NCI-H2081 (cell line): ENCODE data around the gene STAM2.
"Not testable (repeated sequence)": the region's sequence is repeated elsewhere in the genome, so short reads cannot be mapped to it uniquely, and the experiment has no call there.

Source experiments
- DNase-seq, 2 experiments: peaks; one replicate each; lab custom pipeline; 2025; lab: John Stamatoyannopoulos, UW

The STAM2 gene

GRCh38 chr2:152175368-152176112, at the start of gene STAM2:
Gene STAM2 (minus strand): TSS chr2:152175763. CDS start chr2:152175642, 121 bp downstream.
- DNase-seq = peak; percentile 86 to 88

DNA sequence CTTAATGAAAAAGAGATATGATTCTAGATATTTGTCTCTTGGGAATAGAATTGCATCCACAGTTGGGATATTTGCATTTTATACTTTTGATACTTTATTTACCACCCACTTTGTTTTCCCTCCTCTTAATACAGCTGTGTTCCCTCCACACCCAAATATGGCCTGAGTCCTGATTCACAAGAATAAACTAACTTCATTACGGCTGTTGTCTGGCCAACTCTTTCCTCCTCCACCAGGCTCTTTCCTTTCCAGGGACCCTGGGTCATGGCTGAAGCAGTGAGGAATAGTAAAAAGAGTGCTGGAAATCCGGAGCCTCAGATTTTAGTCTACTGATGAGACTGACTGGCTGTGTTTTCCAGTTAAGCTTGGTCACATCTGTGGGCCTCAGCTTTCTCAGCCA, 48.4 kb upstream of the STAM2 start:
- DNase-seq = no peak

GRCh38 chr2:152222975-152223637, 47.5 kb upstream of the STAM2 start:
- DNase-seq = peak; percentile 10 to 49

DNA sequence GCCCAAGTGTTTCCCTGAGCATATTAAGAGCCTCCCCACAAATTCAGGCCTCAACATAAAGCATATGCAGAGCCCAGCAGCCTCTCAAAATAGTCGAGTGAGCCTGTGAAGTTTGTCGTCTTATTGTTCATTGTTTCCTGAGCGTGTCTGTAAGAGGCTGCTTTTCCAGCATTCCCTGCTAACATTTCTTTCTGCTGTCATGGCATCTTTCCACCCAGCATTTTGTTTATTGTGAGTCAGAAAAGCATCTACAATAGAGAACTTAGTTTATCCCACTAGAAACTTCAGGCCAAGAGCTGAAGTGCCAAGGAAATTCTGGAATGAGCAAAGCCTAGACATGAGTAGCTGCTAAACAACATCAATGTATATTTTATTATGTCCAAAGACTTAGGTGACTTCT, 46.3 kb upstream of the STAM2 start:
- no peak for DNase-seq

GRCh38 chr2:152219077-152219828, 43.7 kb upstream of the STAM2 start:
- no peak for DNase-seq

DNA sequence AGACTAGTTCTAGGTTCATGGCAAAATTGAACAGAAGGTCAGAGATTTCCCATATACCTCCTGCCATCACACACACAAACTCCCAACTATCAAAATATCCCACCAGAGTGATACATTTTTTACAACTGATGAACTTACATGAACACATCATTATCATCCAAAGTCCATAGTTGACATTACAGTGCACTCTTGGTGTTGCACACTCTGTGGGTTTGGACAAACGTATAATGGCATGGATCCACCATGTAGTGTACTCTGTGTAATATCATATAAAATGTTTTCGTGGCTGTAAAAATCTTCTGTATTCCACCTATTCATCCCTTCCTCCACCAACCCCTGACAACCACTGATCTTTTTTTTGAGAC, 25.9 kb upstream of the STAM2 start:
- DNase-seq = no peak

- DNase-seq = peak; percentile 44 to 75
These were observed 25.3 kb upstream of the STAM2 start for GRCh38 chr2:152200565-152201465.

GRCh38 chr2:152200101-152200500, 24.5 kb upstream of the STAM2 start:
- DNase-seq = no peak

DNA sequence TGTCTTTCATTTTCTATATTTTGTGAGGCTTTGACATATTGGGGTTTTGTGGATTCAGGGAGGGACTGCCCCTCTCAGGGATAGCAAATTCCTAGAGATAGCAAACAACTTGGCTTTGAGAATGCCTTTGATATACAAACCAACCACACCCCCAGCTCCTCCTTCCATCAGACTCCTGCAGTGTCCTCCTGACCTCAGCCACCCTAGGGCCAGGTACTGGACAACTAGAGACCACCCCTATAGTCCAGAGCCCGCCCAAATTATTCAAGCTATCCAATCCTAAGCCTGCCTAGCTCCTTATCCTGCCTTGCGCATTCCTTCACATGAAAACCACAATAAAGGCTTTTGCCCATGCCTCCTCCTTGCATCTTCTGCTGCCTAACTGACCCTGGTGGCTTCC, 22.9 kb upstream of the STAM2 start:
- DNase-seq = no peak

DNA sequence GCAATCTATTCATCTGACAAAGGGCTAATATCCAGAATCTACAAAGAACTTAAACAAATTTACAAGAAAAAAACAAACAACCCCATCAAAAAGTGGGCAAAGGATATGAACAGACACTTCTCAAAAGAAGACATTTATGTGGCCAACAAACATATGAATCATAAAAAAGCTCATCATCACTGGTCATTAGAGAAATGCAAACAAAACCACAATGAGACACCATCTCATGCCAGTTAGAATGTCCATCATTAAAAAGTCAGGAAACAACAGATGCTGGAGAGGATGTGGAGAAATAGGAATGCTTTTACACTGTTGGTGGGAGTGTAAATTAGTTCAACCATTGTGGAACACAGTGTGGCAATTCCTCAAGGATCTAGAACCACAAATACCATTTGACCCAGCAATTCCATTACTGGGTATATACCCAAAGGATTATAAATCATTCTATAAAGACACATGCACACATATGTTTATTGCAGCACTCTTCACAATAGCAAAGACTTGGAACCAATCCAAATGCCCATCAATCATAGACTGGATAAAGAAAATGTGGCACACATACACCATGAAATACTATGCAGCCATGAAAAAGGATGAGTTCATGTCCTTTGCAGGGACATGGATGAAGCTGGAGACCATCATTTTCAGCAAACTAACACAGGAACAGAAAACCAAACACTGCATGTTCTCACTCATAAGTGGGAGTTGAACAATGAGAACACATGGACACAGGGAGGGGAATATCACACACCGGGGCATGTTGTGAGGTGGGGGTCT, 22.1 kb upstream of the STAM2 start:
- not testable (repeated sequence) for DNase-seq

- peak; percentile 1 to 55 for DNase-seq
These were observed 14.3 kb upstream of the STAM2 start for GRCh38 chr2:152189622-152190495.

- DNase-seq = not testable (repeated sequence)
These were observed 11.2 kb upstream of the STAM2 start for GRCh38 chr2:152186808-152187207.

- DNase-seq = no peak
These were observed 10.7 kb upstream of the STAM2 start for GRCh38 chr2:152186262-152186661.

DNA sequence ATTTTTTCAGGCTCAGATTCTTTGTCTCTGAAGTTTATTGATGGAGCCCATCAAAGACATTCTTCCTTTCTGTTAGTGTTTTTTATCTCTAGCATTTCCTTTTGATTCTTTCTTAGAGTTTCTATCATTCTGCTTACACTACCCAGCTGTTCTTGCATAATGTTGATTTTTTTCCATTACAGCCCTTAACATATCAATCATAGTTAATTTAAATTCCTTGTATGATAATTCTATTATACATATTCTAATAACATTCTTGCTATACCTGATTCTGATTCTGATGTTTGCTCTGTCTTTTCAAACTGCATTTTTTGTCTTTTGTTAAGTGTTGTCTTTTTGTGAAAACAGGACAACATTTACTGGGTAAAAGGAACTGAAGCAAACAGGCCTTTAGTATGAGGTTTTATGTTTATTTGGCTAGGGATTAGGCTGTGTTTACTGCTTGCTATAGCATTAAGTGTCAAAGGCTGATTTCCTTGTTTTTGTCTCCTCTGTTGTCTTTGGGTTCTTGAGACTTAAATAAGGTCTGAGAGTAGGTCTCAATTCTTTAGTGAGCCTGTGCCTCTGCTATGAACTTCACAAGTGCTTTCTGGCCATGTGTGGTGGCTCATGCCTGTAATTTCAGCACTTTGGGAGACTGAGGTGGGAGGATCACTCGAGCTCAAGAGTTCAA, 8.0 kb upstream of the STAM2 start:
- DNase-seq = no peak

GRCh38 chr2:152177667-152178066, 2.1 kb upstream of the STAM2 start:
- DNase-seq = not testable (repeated sequence)

GRCh38 chr2:152176113-152176714, 651 bp upstream of the STAM2 start:
- no peak for DNase-seq

GRCh38 chr2:152175012-152175367, 573 bp downstream of the STAM2 start:
- DNase-seq = no peak

DNA sequence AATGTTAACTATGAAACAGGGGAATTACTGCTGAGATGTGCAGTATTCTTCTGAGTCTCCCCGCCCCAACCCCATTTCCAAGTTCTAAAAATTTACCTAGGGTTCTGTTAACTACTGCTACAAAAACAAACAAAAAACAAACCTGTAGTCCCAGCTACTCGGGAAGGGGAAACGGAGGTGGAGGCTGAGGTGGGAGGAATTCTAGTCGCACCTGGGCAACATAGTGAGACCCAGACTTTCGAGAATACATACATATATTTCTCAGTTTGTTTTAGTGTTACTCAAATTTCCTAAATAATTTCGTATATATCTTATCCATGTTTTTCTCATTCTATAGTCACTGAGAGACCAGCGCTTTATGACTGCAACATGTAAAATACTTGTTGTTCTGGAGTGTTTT, 989 bp downstream of the STAM2 start:
- DNase-seq = no peak

GRCh38 chr2:152173831-152174230, 1.7 kb downstream of the STAM2 start:
- DNase-seq = no peak
